K562 (cell line): ENCODE data around the gene STOML3. TPM values are rescaled to one million over a fixed set of nuclear protein-coding genes. Genes with fewer than 3 reads are reported as not detected.
A peak's percentile ranks its signal among the peaks of the same experiment; 100 is the strongest.

Source experiments
- CBX1 ChIP-seq: sonication (generic); IDR thresholded peaks from 2 replicates; pipeline ENCODE4 v1.6.1; 2016; ENCODE audit warnings: antibody characterized with exemption, low read depth, mild to moderate bottlenecking
- CC2D1A ChIP-seq: fragments of 450-650 bp; IDR thresholded peaks from 2 replicates; pipeline ENCODE4 v1.6.1; 2017; ENCODE audit warnings: mild to moderate bottlenecking
- CTBP1 ChIP-seq: fragments of 450-650 bp; IDR thresholded peaks from 2 replicates; pipeline ENCODE4 v1.6.1; 2016; ENCODE audit warnings: borderline replicate concordance
- EHMT2 ChIP-seq: fragments of 450-650 bp; IDR thresholded peaks from 2 replicates; pipeline ENCODE4 v1.6.1; 2018; ENCODE audit warnings: antibody characterized with exemption
- GABPA ChIP-seq: fragments of 200-800 bp; sonication (Bioruptor generic); conservative IDR thresholded peaks from 2 replicates; pipeline ENCODE4 v1.6.1; 2016; ENCODE audit warnings: low read depth, missing genetic modification characterization, missing compliant biosample characterization
- GATA2 ChIP-seq: sonication (generic); formaldehyde crosslinking; IDR thresholded peaks from 2 replicates; pipeline ENCODE4 v1.4.0; 2020; ENCODE audit warnings: mild to moderate bottlenecking, missing genetic modification reagents
- ILF3 ChIP-seq: fragments of 450-650 bp; IDR thresholded peaks from 2 replicates; pipeline ENCODE4 v1.6.1; 2018; ENCODE audit warnings: antibody characterized with exemption, mild to moderate bottlenecking, moderate library complexity, borderline replicate concordance
- MAFG ChIP-seq: fragments of 450-650 bp; conservative IDR thresholded peaks from 2 replicates; pipeline ENCODE4 v1.6.1; 2016; ENCODE audit warnings: missing genetic modification characterization, missing compliant biosample characterization
- NR2C2 ChIP-seq, 2 experiments: fragments of 200-800 bp in 1 of 2; sonication (Bioruptor generic) in 1 of 2; sonication (generic) in 1 of 2; formaldehyde crosslinking in 1 of 2; IDR thresholded peaks; 2 replicates each; pipeline versions ENCODE4 v1.6.1 to v1.8.0; 2016 to 2022; ENCODE audit warnings: mild to moderate bottlenecking in 1 of 2, missing compliant biosample characterization in 1 of 2, missing genetic modification characterization in 1 of 2, missing genetic modification reagents in 1 of 2
- RFX5 ChIP-seq: IDR thresholded peaks from 2 replicates; pipeline ENCODE4 v1.6.1; 2011; ENCODE audit warnings: low read depth, mild to moderate bottlenecking, improper control_type of control experiment, low read length
- STAT5A ChIP-seq: IDR thresholded peaks from 2 replicates; pipeline ENCODE4 v1.6.1; 2012; ENCODE audit warnings: low read length, inconsistent platforms, borderline replicate concordance
- TRIM24 ChIP-seq, 2 experiments: fragments of 450-650 bp; IDR thresholded peaks; 2 replicates each; pipeline ENCODE4 v1.6.1; 2016
- ZBTB1 ChIP-seq: sonication (generic); formaldehyde crosslinking; IDR thresholded peaks from 2 replicates; pipeline ENCODE4 v1.8.1; 2023; ENCODE audit warnings: missing genetic modification reagents, low read depth, mild to moderate bottlenecking, borderline replicate concordance
- ZBTB8A ChIP-seq: fragments of 450-650 bp; IDR thresholded peaks from 2 replicates; pipeline ENCODE4 v1.6.1; 2018; ENCODE audit warnings: mild to moderate bottlenecking, moderate library complexity; ENCODE audit not compliant: partially characterized antibody
- ZNF561 ChIP-seq: fragments of 450-650 bp; formaldehyde crosslinking; conservative IDR thresholded peaks from 2 replicates; pipeline ENCODE4 v1.4.0; 2020; ENCODE audit warnings: mild to moderate bottlenecking, moderate library complexity
- ZNF586 ChIP-seq: fragments of 450-650 bp; formaldehyde crosslinking; conservative IDR thresholded peaks from 2 replicates; pipeline ENCODE4 v1.4.0; 2020; ENCODE audit warnings: mild to moderate bottlenecking, moderate library complexity
- polyA plus RNA-seq, 8 experiments: library from polyadenylated mRNA; depleted of rRNA in 4 of 8; stranded (reverse) in 5 of 8; unstranded in 3 of 8; fragments of >200 nt; fragmentation: Nextera tagmentation in 2 of 8; fragmentation: Illumina TruSeq in 1 of 8; extraction: Ambion mirVana in 2 of 8; extraction: Trizol in 1 of 8; gene quantifications; 2 replicates each; pipeline versions ENCODE4 v1.2.1 to v1.2.3, GENCODE V29; 2011 to 2014; ENCODE audit warnings: inconsistent platforms in 1 of 8, missing spikeins in 1 of 8
- total RNA-seq, 7 experiments: library from RNA; depleted of rRNA in 6 of 7; stranded (reverse); fragments of >200 nt in 6 of 7; fragmentation: Illumina TruSeq in 2 of 7; extraction: Trizol in 2 of 7; gene quantifications; 2 replicates each; pipeline versions ENCODE4 v1.2.1 to v1.2.3, GENCODE V29; 2011 to 2021; ENCODE audit warnings: low replicate concordance in 1 of 7
- TF ChIP-seq, protein P1 (sequence below), 2 experiments: fragments of 150-350 bp in 1 of 2; IDR thresholded peaks; 2 replicates each; pipeline ENCODE4 v1.6.1; 2012 to 2016; ENCODE audit warnings: low read depth in 2 of 2, low read length in 2 of 2, mild to moderate bottlenecking in 1 of 2, moderate library complexity in 1 of 2

The STOML3 gene
- total and polyA plus RNA-seq, 9 of the 15 experiments (the other 6 are each of a cell fraction or from before 2014, with no cell fraction given), result 0.04 TPM; not detected in 8

DNA sequence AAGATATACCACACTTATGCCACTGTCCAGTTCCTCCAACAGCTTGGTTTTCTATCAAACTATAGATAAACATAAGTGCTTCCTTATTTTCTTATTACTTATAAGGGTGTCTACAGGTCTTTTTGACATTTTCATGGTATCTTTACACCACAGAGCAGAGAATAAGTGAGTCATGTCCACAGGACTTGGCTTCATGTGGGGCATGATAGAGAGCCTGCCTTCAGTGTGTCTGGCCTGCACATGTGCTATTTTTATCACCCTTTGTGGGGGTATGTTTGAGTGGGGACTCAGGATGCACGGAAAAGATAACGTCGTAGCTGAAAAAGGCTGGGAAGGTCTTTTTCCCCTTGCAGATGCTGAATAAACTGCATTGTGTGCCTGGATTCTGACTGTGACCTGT is 8.1 kb upstream of the STOML3 start (continued):
- TF ChIP-seq STAT5A (peak; percentile 89), CC2D1A (peak; percentile 71; the same call in 1 of the 2 replicates), MAFG (tag) (no peak), CTBP1 (peak; percentile 36; the same call in 1 of the 2 replicates), GATA2 (peak; percentile 89), ZBTB1 (CRISPR knock-in tag) (no peak), TRIM24 (IDR thresholded peaks at IDR 0.05) (peak; percentile 95), ILF3 (no peak), ZBTB8A (no peak), ZNF586 (CRISPR knock-in tag) (no peak), NR2C2 (CRISPR knock-in tag; IDR thresholded peaks at IDR 0.05) (no peak), NR2C2 (tag; IDR thresholded peaks at IDR 0.05) (no peak), ZNF561 (no peak), EHMT2 (no peak), RFX5 (no peak), CBX1 (no peak), GABPA (tag) (no peak)
- TF ChIP-seq, protein P1, sequence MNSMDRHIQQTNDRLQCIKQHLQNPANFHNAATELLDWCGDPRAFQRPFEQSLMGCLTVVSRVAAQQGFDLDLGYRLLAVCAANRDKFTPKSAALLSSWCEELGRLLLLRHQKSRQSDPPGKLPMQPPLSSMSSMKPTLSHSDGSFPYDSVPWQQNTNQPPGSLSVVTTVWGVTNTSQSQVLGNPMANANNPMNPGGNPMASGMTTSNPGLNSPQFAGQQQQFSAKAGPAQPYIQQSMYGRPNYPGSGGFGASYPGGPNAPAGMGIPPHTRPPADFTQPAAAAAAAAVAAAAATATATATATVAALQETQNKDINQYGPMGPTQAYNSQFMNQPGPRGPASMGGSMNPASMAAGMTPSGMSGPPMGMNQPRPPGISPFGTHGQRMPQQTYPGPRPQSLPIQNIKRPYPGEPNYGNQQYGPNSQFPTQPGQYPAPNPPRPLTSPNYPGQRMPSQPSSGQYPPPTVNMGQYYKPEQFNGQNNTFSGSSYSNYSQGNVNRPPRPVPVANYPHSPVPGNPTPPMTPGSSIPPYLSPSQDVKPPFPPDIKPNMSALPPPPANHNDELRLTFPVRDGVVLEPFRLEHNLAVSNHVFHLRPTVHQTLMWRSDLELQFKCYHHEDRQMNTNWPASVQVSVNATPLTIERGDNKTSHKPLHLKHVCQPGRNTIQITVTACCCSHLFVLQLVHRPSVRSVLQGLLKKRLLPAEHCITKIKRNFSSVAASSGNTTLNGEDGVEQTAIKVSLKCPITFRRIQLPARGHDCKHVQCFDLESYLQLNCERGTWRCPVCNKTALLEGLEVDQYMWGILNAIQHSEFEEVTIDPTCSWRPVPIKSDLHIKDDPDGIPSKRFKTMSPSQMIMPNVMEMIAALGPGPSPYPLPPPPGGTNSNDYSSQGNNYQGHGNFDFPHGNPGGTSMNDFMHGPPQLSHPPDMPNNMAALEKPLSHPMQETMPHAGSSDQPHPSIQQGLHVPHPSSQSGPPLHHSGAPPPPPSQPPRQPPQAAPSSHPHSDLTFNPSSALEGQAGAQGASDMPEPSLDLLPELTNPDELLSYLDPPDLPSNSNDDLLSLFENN (IDR thresholded peaks at IDR 0.05; ENCODE audit: low read depth in 2 of 2, low read length in 2 of 2), result peak in 1 of 2 experiments; percentile 65; a peak in 1 of 4 replicates
